ENCODE data around the gene RPP40. TPM values are rescaled to one million over a fixed set of nuclear protein-coding genes. Genes with fewer than 3 reads are reported as not detected.
"Not testable (repeated sequence)": the region's sequence is repeated elsewhere in the genome, so short reads cannot be mapped to it uniquely, and the experiment has no call there.

Gene RPP40
- polyA plus RNA-seq, 3 donors, result 1.7 to 11.1 (median 7.4) TPM

- DNase-seq, result no peak
- Mint-ChIP-seq H3K4me3 (no peak overlapping the region), H3K27ac (no peak overlapping the region)
These were observed 30.9 kb upstream of the RPP40 start for GRCh38 chr6:5034736-5035135.

GRCh38 chr6:5034328-5034727 is 30.5 kb upstream of the RPP40 start:
- Histone ChIP-seq H3K27me3 (ENCODE audit: control insufficient read depth in 2 of 2, insufficient read depth in 2 of 2, low read length in 2 of 2) (no peaks in the 10 kb centered on the region), H3K9ac (ENCODE audit: insufficient read depth, low read length, poor library complexity, severe bottlenecking) (no peak overlapping the region), H3K79me2 (ENCODE audit: insufficient read depth, low read length) (no peaks in the 10 kb centered on the region), H3K27ac (ENCODE audit: low read depth in 1 of 2, low read length in 2 of 2) (no peak overlapping the region), H4K20me1 (ENCODE audit: insufficient read depth, low read length) (no peaks in the 10 kb centered on the region), H3K36me3 (replicated peaks in 1 of 2; ENCODE audit: control insufficient read depth in 1 of 2, insufficient read depth in 2 of 2, low read length in 2 of 2) (no peaks in the 10 kb centered on the region), H3K4me1 (ENCODE audit: control insufficient read depth in 1 of 2, insufficient read depth in 2 of 2, low read length in 2 of 2) (peaks cover 13 to 18% of the 10 kb centered on the region in 2 donors), H2AFZ (ENCODE audit: insufficient read depth, low read depth, low read length, poor library complexity, severe bottlenecking) (peak overlapping the region; percentile 53), H3K4me3 (replicated peaks in 1 of 3; ENCODE audit: low read depth in 2 of 3, low read length in 3 of 3) (no peak overlapping the region), H3K4me2 (replicated peaks; ENCODE audit: extremely low read depth, low read length, poor library complexity, severe bottlenecking) (peak overlapping the region; percentile 7), H3K9me3 (replicated peaks in 1 of 2; ENCODE audit: control insufficient read depth in 1 of 2, insufficient read depth in 1 of 2, low read length in 2 of 2) (no peaks in the 10 kb centered on the region)
- DNase-seq, result peak; percentile 34 to 58 (median 34)
- no peaks in the 10 kb centered on the region for H3K36me3 Mint-ChIP-seq
- peaks cover 0 to 4% (median 0%) of the 10 kb centered on the region in 3 donors for H3K27me3 Mint-ChIP-seq (ENCODE audit: low read depth in 3 of 3)
- intact Hi-C loops (cut with micrococcal nuclease), result no loop called here
- H3K4me1 Mint-ChIP-seq, result peaks cover 33% of the 10 kb centered on the region
- 10% methylated on average over 6 of the region's 7 CpGs for WGBS (ENCODE audit: insufficient coverage)
- peak overlapping the region in 5 of 7 donors; percentile 13 to 85 (median 75) for H3K27ac Mint-ChIP-seq
- TF ChIP-seq CTCF (IDR thresholded peaks at IDR 0.05), result no peak
- peak overlapping the region; percentile 26 to 49 for H3K4me3 Mint-ChIP-seq
- H3K9me3 Mint-ChIP-seq, result peaks cover 0 to 4% (median 0%) of the 10 kb centered on the region in 7 donors

More at GRCh38 chr6:5034736-5035135, 30.9 kb upstream of the RPP40 start:
- H3K4me3 ChIP-seq (replicated peaks in 1 of 3; ENCODE audit: low read depth in 2 of 3, low read length in 3 of 3), result no peak overlapping the region
- Mint-ChIP-seq H3K9me3 (peaks cover 0 to 4% (median 0%) of the 10 kb centered on the region in 7 donors), H3K4me1 (peaks cover 33% of the 10 kb centered on the region), H3K36me3 (no peaks in the 10 kb centered on the region), H3K27me3 (ENCODE audit: low read depth in 3 of 3) (peaks cover 0 to 4% (median 0%) of the 10 kb centered on the region in 3 donors)
- H3K27me3 ChIP-seq (ENCODE audit: control insufficient read depth in 2 of 2, insufficient read depth in 2 of 2, low read length in 2 of 2), result no peaks in the 10 kb centered on the region
- peak overlapping the region; percentile 7 for H3K4me2 ChIP-seq (replicated peaks; ENCODE audit: extremely low read depth, low read length, poor library complexity, severe bottlenecking)
- no peak overlapping the region for H3K27ac ChIP-seq (ENCODE audit: low read depth in 1 of 2, low read length in 2 of 2)
- H2AFZ ChIP-seq (ENCODE audit: insufficient read depth, low read depth, low read length, poor library complexity, severe bottlenecking), result no peak overlapping the region
- no peaks in the 10 kb centered on the region for H3K36me3 ChIP-seq (replicated peaks in 1 of 2; ENCODE audit: control insufficient read depth in 1 of 2, insufficient read depth in 2 of 2, low read length in 2 of 2)
- no peaks in the 10 kb centered on the region for H3K9me3 ChIP-seq (replicated peaks in 1 of 2; ENCODE audit: control insufficient read depth in 1 of 2, insufficient read depth in 1 of 2, low read length in 2 of 2)
- intact Hi-C loops (cut with micrococcal nuclease), result no loop called here
- H4K20me1 ChIP-seq (ENCODE audit: insufficient read depth, low read length), result no peaks in the 10 kb centered on the region
- TF ChIP-seq CTCF (IDR thresholded peaks at IDR 0.05), result no peak
- no peak overlapping the region for H3K9ac ChIP-seq (ENCODE audit: insufficient read depth, low read length, poor library complexity, severe bottlenecking)
- no peaks in the 10 kb centered on the region for H3K79me2 ChIP-seq (ENCODE audit: insufficient read depth, low read length)
- H3K4me1 ChIP-seq (ENCODE audit: control insufficient read depth in 1 of 2, insufficient read depth in 2 of 2, low read length in 2 of 2), result peaks cover 13 to 18% of the 10 kb centered on the region in 2 donors
- WGBS (ENCODE audit: insufficient coverage), result 90% methylated on average over 2 of the region's 7 CpGs

GRCh38 chr6:5033214-5033904 is 29.5 kb upstream of the RPP40 start:
- H3K27me3 Mint-ChIP-seq (ENCODE audit: low read depth in 3 of 3); intact Hi-C loops (cut with micrococcal nuclease); H3K4me3 ChIP-seq (replicated peaks in 1 of 3; ENCODE audit: low read depth in 2 of 3, low read length in 3 of 3); H3K9me3 ChIP-seq (replicated peaks in 1 of 2; ENCODE audit: control insufficient read depth in 1 of 2, insufficient read depth in 1 of 2, low read length in 2 of 2); H3K27me3 ChIP-seq (ENCODE audit: control insufficient read depth in 2 of 2, insufficient read depth in 2 of 2, low read length in 2 of 2); H4K20me1 ChIP-seq (ENCODE audit: insufficient read depth, low read length); H3K9ac ChIP-seq (ENCODE audit: insufficient read depth, low read length, poor library complexity, severe bottlenecking); H3K9me3 Mint-ChIP-seq; H3K36me3 ChIP-seq (replicated peaks in 1 of 2; ENCODE audit: control insufficient read depth in 1 of 2, insufficient read depth in 2 of 2, low read length in 2 of 2); H2AFZ ChIP-seq (ENCODE audit: insufficient read depth, low read depth, low read length, poor library complexity, severe bottlenecking); H3K79me2 ChIP-seq (ENCODE audit: insufficient read depth, low read length); H3K4me2 ChIP-seq (replicated peaks; ENCODE audit: extremely low read depth, low read length, poor library complexity, severe bottlenecking); H3K27ac Mint-ChIP-seq; H3K27ac ChIP-seq (ENCODE audit: low read depth in 1 of 2, low read length in 2 of 2); H3K4me3 Mint-ChIP-seq; DNase-seq; H3K36me3 Mint-ChIP-seq: not testable (repeated sequence)
- H3K4me1 Mint-ChIP-seq, result peaks cover 33% of the 10 kb centered on the region
- peaks cover 13 to 18% of the 10 kb centered on the region in 2 donors for H3K4me1 ChIP-seq (ENCODE audit: control insufficient read depth in 1 of 2, insufficient read depth in 2 of 2, low read length in 2 of 2)
- 81% methylated on average over 3 of the region's 14 CpGs for WGBS (ENCODE audit: insufficient coverage)
